OCI-LY3 (cell line): ENCODE data around the gene WDR3.

Source experiments
- H2AFZ ChIP-seq: fragments of 200-600, 300-600 bp; shearing (Covaris generic); 2 replicates; pipeline ENCODE4 v1.6.0; 2014; ENCODE audit warnings: antibody characterized with exemption, low read depth, low read length
- H3K27ac ChIP-seq: fragments of 200-600, 300-600 bp; sonication (generic); 2 replicates; pipeline ENCODE4 v1.5.1; 2014; ENCODE audit warnings: mild to moderate bottlenecking, low read length, moderate library complexity, mixed read lengths
- H3K27me3 ChIP-seq: fragments of 200-600, 300-600 bp; sonication (generic); 2 replicates; pipeline ENCODE4 v1.6.1; 2014; ENCODE audit warnings: low read depth, low read length, mixed read lengths
- H3K36me3 ChIP-seq: fragments of 200-600, 300-600 bp; sonication (generic); replicated peaks from 2 replicates; pipeline ENCODE3; 2014; ENCODE audit warnings: low read depth, low read length, mixed read lengths
- H3K4me1 ChIP-seq: fragments of 300-600, 200-600 bp; sonication (generic); 2 replicates; pipeline ENCODE4 v1.6.1; 2014; ENCODE audit warnings: low read length, mixed read lengths
- H3K4me2 ChIP-seq: fragments of 200-600, 300-600 bp; sonication (generic); 2 replicates; pipeline ENCODE4 v1.6.1; 2014; ENCODE audit warnings: low read length, mixed read lengths
- H3K4me3 ChIP-seq: fragments of 300-600, 200-600 bp; sonication (generic); 2 replicates; pipeline ENCODE4 v1.5.1; 2014; ENCODE audit warnings: antibody characterized with exemption, mild to moderate bottlenecking, low read length, moderate library complexity
- H3K79me2 ChIP-seq: fragments of 300-600, 200-600 bp; shearing (Covaris generic); 2 replicates; pipeline ENCODE4 v1.6.1; 2014; ENCODE audit warnings: mild to moderate bottlenecking, low read length, mixed read lengths
- H3K9ac ChIP-seq: fragments of 300-600, 200-600 bp; shearing (Covaris generic); 2 replicates; pipeline ENCODE4 v1.6.0; 2014; ENCODE audit warnings: mild to moderate bottlenecking, low read length, moderate library complexity
- H3K9me3 ChIP-seq: fragments of 200-600, 300-600 bp; shearing (Covaris generic); 2 replicates; pipeline ENCODE4 v1.6.1; 2014; ENCODE audit warnings: low read length, mixed read lengths; ENCODE audit not compliant: insufficient read depth
- H4K20me1 ChIP-seq: fragments of 200-600, 300-600 bp; sonication (generic); 2 replicates; pipeline ENCODE4 v1.6.1; 2016; ENCODE audit warnings: low read length, mixed read lengths; ENCODE audit not compliant: insufficient read depth
- CTCF ChIP-seq: fragments of 200-600, 300-600 bp; sonication (generic); IDR thresholded peaks from 2 replicates; pipeline ENCODE4 v1.5.1; 2014; ENCODE audit warnings: antibody characterized with exemption, low read length, low read depth
- EZH2phosphoT487 ChIP-seq: fragments of 200-600 bp; shearing (Covaris generic); IDR thresholded peaks from 2 replicates; pipeline ENCODE4 v1.6.1; 2018; ENCODE audit warnings: antibody characterized with exemption, mixed run types, low read depth

The WDR3 gene

GRCh38 chr1:117929343-117930172 is at the start of gene WDR3, which contains the start of gene GDAP2:
Gene WDR3 (plus strand): TSS chr1:117929739. CDS start chr1:117933320, 3,581 bp downstream.
Gene GDAP2 (minus strand): TSS chr1:117929621. CDS start chr1:117920357, 9,264 bp downstream.
- H3K36me3 ChIP-seq: peaks cover 8% of the 10 kb centered on the region
- H3K9ac ChIP-seq: peak within 1 kb of the TSS; percentile 78
- peak within 1 kb of the TSS; percentile 99 for H3K4me3 ChIP-seq
- H3K27ac ChIP-seq: peak within 1 kb of the TSS; percentile 32
- H3K4me1 ChIP-seq: peaks cover 15% of the 10 kb centered on the region
- TF ChIP-seq CTCF: no peak
- H4K20me1 ChIP-seq: no peaks in the 10 kb centered on the region
- peak within 1 kb of the TSS; percentile 32; the same call in 1 of the 2 replicates for H2AFZ ChIP-seq
- peaks cover 71% of the 10 kb centered on the region for H3K79me2 ChIP-seq
- H3K4me2 ChIP-seq: peak within 1 kb of the TSS; percentile 97
- no peaks in the 10 kb centered on the region for H3K27me3 ChIP-seq
- no peaks in the 10 kb centered on the region for H3K9me3 ChIP-seq

- no peaks in the 10 kb centered on the region for H3K9me3 ChIP-seq
- no peaks in the 10 kb centered on the region for H3K36me3 ChIP-seq
- H3K79me2 ChIP-seq: no peaks in the 10 kb centered on the region
- no peak overlapping the region for H3K27ac ChIP-seq
- TF ChIP-seq CTCF (no peak), EZH2phosphoT487 (no peak)
- no peak overlapping the region for H2AFZ ChIP-seq
- H4K20me1 ChIP-seq: no peaks in the 10 kb centered on the region
- H3K4me2 ChIP-seq: no peak overlapping the region
- no peaks in the 10 kb centered on the region for H3K27me3 ChIP-seq
- H3K9ac ChIP-seq: no peak overlapping the region
- H3K4me1 ChIP-seq: no peaks in the 10 kb centered on the region
- no peak overlapping the region for H3K4me3 ChIP-seq
These were observed 45.9 kb upstream of the WDR3 start for GRCh38 chr1:117883616-117884015.

GRCh38 chr1:117886101-117886795 is 43.3 kb upstream of the WDR3 start:
- Histone ChIP-seq H3K4me3 (no peak overlapping the region), H3K79me2 (no peaks in the 10 kb centered on the region), H4K20me1 (no peaks in the 10 kb centered on the region), H2AFZ (no peak overlapping the region), H3K9me3 (no peaks in the 10 kb centered on the region), H3K27me3 (no peaks in the 10 kb centered on the region), H3K36me3 (no peaks in the 10 kb centered on the region), H3K27ac (no peak overlapping the region), H3K9ac (no peak overlapping the region), H3K4me1 (no peaks in the 10 kb centered on the region), H3K4me2 (no peak overlapping the region)
- no peak for TF ChIP-seq EZH2phosphoT487
- TF ChIP-seq CTCF: no peak

- no peak overlapping the region for H3K4me2 ChIP-seq
- TF ChIP-seq EZH2phosphoT487 (no peak), CTCF (no peak)
- H3K27ac ChIP-seq: no peak overlapping the region
- no peak overlapping the region for H3K4me3 ChIP-seq
- H3K27me3 ChIP-seq: no peaks in the 10 kb centered on the region
- H3K9ac ChIP-seq: no peak overlapping the region
- no peak overlapping the region for H2AFZ ChIP-seq
- H3K9me3 ChIP-seq: no peaks in the 10 kb centered on the region
- H3K79me2 ChIP-seq: no peaks in the 10 kb centered on the region
- no peaks in the 10 kb centered on the region for H3K36me3 ChIP-seq
- H4K20me1 ChIP-seq: no peaks in the 10 kb centered on the region
- no peaks in the 10 kb centered on the region for H3K4me1 ChIP-seq
These were observed 39.1 kb upstream of the WDR3 start for GRCh38 chr1:117890452-117890851.
